HG03060 (cell line): ENCODE results near the gene ANXA10.
"Not testable (repeated sequence)": the region's sequence is repeated elsewhere in the genome, so short reads cannot be mapped to it uniquely, and the experiment has no call there.

Source experiments
- ATAC-seq: cut with Tn5 transposase; IDR thresholded peaks from one replicate; pipeline ENCODE4 v1.9.1; 2021; ENCODE audit warnings: low read depth, moderate number of reproducible peaks; ENCODE audit not compliant: unreplicated experiment

Gene ANXA10

GRCh38 chr4:168092176-168092712 lies at the start of gene ANXA10:
TSS of gene ANXA10 (plus strand) at chr4:168092537. CDS start at chr4:168092701, 164 bp downstream.
- ATAC-seq, result no peak

GRCh38 chr4:168045354-168045753 lies 47.0 kb upstream of the ANXA10 start:
- ATAC-seq, result no peak

- no peak for ATAC-seq
These were observed 42.3 kb upstream of the ANXA10 start for GRCh38 chr4:168050002-168050401.

GRCh38 chr4:168051526-168051925 lies 40.8 kb upstream of the ANXA10 start:
- ATAC-seq, result no peak

GRCh38 chr4:168057412-168057811 lies 34.9 kb upstream of the ANXA10 start:
- ATAC-seq, result peak; percentile 75

GRCh38 chr4:168059251-168059650 lies 33.1 kb upstream of the ANXA10 start:
- no peak for ATAC-seq

GRCh38 chr4:168063031-168063430 lies 29.3 kb upstream of the ANXA10 start:
- no peak for ATAC-seq

GRCh38 chr4:168070903-168071302 lies 21.4 kb upstream of the ANXA10 start:
- ATAC-seq, result no peak

- no peak for ATAC-seq
These were observed 21.0 kb upstream of the ANXA10 start for GRCh38 chr4:168071304-168071703.

- no peak for ATAC-seq
These were observed 17.5 kb upstream of the ANXA10 start for GRCh38 chr4:168074861-168075260.

- ATAC-seq, result peak; percentile 90
These were observed 15.2 kb upstream of the ANXA10 start for GRCh38 chr4:168076989-168077725.

- ATAC-seq, result no peak
These were observed 14.6 kb upstream of the ANXA10 start for GRCh38 chr4:168077726-168078239.

- no peak for ATAC-seq
These were observed 10.0 kb upstream of the ANXA10 start for GRCh38 chr4:168082379-168082778.

GRCh38 chr4:168095776-168096406 lies 3.6 kb downstream of the ANXA10 start:
- no peak for ATAC-seq

- ATAC-seq, result no peak
These were observed 4.1 kb downstream of the ANXA10 start for GRCh38 chr4:168096407-168096784.

- ATAC-seq, result no peak
These were observed 4.8 kb downstream of the ANXA10 start for GRCh38 chr4:168097161-168097560.

GRCh38 chr4:168098248-168098717 lies 5.9 kb downstream of the ANXA10 start:
- ATAC-seq, result no peak

GRCh38 chr4:168099195-168099594 lies 6.9 kb downstream of the ANXA10 start:
- ATAC-seq, result no peak

- ATAC-seq, result no peak
These were observed 8.7 kb downstream of the ANXA10 start for GRCh38 chr4:168101026-168101425.

- no peak for ATAC-seq
These were observed 10.1 kb downstream of the ANXA10 start for GRCh38 chr4:168102403-168102802.

GRCh38 chr4:168109527-168109926 lies 17.2 kb downstream of the ANXA10 start:
- ATAC-seq, result no peak

- ATAC-seq, result not testable (repeated sequence)
These were observed 20.7 kb downstream of the ANXA10 start for GRCh38 chr4:168113059-168113458.
